Stimulated activated CD4-positive, alpha-beta T cell treated with anti-CD3 and anti-CD28 coated beads, Interleukin-2, amount 100 ng/mL, for 48 hours (primary cell): ENCODE results near the gene CCND3.

Experiments
- DNase-seq, 2 donors: peaks; one replicate each; pipeline ENCODE4 v3.0.0-alpha.2; 2020

Gene CCND3

GRCh38 chr6:41917528-41917927 lies 24.1 kb downstream of the CCND3 start:
- DNase-seq, result no peak

GRCh38 chr6:41914869-41915530 lies 26.6 kb downstream of the CCND3 start:
- no peak for DNase-seq

- DNase-seq, result no peak
Observed at GRCh38 chr6:41914343-41914742, 27.3 kb downstream of the CCND3 start.

DNA sequence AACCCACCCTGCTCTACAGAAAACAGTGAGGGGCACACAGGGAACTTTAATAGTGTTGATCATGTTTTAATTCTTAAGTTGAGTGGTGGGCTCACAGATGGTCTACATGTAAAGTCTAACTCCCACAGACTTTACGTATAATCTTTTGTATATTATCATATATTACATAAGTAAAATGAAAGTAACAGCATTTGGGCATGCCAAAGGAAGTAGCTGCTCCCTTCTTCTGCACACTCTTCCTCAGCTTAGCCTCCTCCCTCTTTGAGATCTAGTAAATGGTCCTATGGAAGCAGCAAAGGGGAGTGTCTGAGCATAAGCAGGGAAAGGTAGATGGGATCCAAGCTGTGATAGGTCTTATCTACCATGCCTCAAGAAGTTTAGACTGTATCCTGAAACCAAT lies 31.9 kb downstream of the CCND3 start:
- DNase-seq, result no peak

DNA sequence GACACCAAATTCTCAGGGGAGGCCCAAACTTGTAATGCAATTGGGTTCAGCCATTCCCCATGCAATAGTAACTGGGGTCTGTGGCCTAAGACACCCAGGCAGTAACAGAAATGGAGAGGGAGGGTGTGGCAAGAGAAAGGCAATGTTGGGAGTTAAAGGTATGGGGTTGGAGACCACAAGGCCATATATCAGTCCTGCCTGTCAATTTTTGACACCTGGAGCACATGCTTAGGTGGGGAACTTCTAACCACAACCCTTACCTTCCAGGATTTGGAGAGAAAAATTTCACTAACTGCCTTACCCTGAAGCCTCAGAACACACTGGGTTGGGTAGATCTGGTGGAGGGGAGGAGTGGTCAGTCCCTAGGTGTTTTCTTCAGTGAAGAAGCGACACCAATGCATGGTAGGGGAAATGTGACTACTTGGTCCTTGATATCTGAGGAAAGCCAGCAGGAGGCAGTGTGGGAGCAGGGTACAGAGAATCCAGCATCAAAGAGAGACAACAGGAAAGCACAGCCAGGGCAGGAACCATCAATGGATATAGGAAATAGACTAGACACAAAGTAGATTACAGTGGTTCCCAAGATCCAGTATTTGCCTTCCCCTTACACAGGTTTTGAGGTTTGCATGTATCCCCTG lies 39.6 kb downstream of the CCND3 start:
- DNase-seq, result peak; percentile 48 to 53

DNA sequence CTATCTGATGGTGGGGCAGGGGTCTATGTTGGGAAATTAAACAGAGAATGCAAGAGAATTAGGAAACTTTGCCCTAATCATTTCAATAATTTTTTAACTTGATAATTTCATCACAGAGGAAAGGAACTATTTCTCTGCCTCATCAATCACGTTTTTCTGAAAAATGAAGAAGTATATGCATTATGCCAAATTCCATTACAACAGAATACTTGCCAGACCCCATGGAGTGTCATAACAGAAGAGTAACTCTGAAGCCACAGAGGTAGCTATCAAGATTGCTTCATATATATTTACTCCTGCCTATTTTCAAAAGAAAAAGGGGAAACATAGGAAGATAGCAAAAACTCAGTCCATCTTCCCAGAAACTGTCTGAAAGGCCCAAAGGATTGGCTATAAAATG lies 40.7 kb downstream of the CCND3 start:
- no peak for DNase-seq

GRCh38 chr6:41896281-41896680 lies 45.3 kb downstream of the CCND3 start:
- no peak for DNase-seq

- DNase-seq, result peak; percentile 94
Observed at GRCh38 chr6:41895300-41896233, 46.0 kb downstream of the CCND3 start, which contains the start of gene USP49. TSS of gene USP49 (minus strand) at chr6:41895375. CDS start at chr6:41806983, 88,392 bp downstream.

GRCh38 chr6:41894366-41895299 lies 47.0 kb downstream of the CCND3 start:
- DNase-seq, result no peak

DNA sequence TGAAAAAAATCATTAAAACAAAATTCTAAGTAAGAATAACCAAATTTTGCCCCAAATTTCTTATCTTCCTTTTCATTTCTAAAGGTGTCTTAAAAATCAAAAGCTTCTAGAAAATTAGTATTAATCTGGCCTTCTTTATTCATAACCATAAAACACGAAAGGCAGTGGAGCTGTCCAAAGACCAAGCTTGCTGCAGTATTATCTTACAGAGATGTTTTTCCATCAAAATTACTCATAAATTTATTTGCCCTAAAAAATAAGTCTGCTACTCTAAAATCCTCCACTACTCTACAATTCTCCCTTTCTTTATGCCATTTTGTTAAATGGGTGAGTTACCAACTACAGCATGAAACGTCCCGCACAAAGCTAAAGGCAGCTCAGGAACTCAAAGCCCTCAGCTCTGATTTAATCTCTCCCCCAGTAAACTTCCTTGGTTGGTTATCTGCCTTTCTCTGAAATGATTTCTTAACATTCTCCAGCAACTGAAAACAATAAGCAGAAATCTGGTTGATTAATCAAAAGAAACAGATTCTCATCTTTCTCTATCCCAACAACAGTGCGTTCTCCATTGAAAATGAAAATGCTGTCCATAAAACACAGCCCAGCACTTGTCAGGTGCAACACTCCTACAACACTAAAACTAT lies 48.6 kb downstream of the CCND3 start:
- no peak for DNase-seq

- DNase-seq, result no peak
Observed at GRCh38 chr6:41887331-41887751, 54.3 kb downstream of the CCND3 start.

- no peak for DNase-seq
Observed at GRCh38 chr6:41885930-41886329, 55.7 kb downstream of the CCND3 start.

GRCh38 chr6:41884957-41885356 lies 56.7 kb downstream of the CCND3 start:
- no peak for DNase-seq
